ENCODE measurements around the gene DAPL1. TPM values are rescaled to one million over a fixed set of nuclear protein-coding genes. Genes with fewer than 3 reads are reported as not detected.

DAPL1 gene
- total and polyA plus RNA-seq, 2 experiments from 2014 or later = not detected

Other genes starting within 250 kb of the DAPL1 start
- 18.5 and 20.6 TPM in 2 replicates for gene TANC1, start 173.3 kb downstream of the DAPL1 start, total RNA-seq
- 8.3 and 8.9 TPM in 2 replicates for gene TANC1, start 173.3 kb downstream of the DAPL1 start, polyA plus RNA-seq

Measured in hepatocyte (in vitro differentiated cells).